OCI-LY7 (cell line): ENCODE results near the gene LATS1. TPM values are rescaled to one million over a fixed set of nuclear protein-coding genes. Genes with fewer than 3 reads are reported as not detected.
A peak's percentile ranks its signal among the peaks of the same experiment; 100 is the strongest.
"Not testable (repeated sequence)": the region's sequence is repeated elsewhere in the genome, so short reads cannot be mapped to it uniquely, and the experiment has no call there.

Source experiments
- BruUV-seq: library from RNA; stranded (reverse); fragments of 400-500 nt; replicated peaks from 2 replicates; lab custom pipeline; 2021; lab: Mats Ljungman, UMichigan
- CTCF ChIA-PET: fragments of 300-600 bp; sonication (Branson Sonifier 250); formaldehyde crosslinking; loops from one replicate; lab custom pipeline; 2022; ENCODE audit warnings: antibody characterized with exemption; ENCODE audit not compliant: unreplicated experiment; lab: Charles Lee
- POLR2A ChIA-PET: fragments of 300-600 bp; sonication (Branson Sonifier 250); formaldehyde crosslinking; loops from one replicate; lab custom pipeline; 2022; ENCODE audit warnings: antibody characterized with exemption; lab: Charles Lee
- DNase-seq: peaks from one replicate; pipeline ENCODE4 v3.0.0-alpha.2; 2015; ENCODE audit warnings: low spot score
- H2AFZ ChIP-seq: fragments of 200-600 bp; sonication (generic), shearing (Covaris generic); 2 replicates; pipeline ENCODE4 v1.6.1; 2014; ENCODE audit warnings: mild to moderate bottlenecking, antibody characterized with exemption, low read length, moderate library complexity
- H3K27ac ChIP-seq: fragments of 200-600 bp; sonication (generic); 2 replicates; pipeline ENCODE4 v1.5.1; 2014; ENCODE audit warnings: mixed run types, low read depth, mild to moderate bottlenecking, moderate library complexity, low read length, inconsistent platforms; ENCODE audit not compliant: poor library complexity, severe bottlenecking
- H3K36me3 ChIP-seq: fragments of 200-600 bp; sonication (generic); 2 replicates; pipeline ENCODE4 v1.6.1; 2014; ENCODE audit warnings: mild to moderate bottlenecking, antibody characterized with exemption, low read length, moderate library complexity, mixed read lengths; ENCODE audit not compliant: insufficient read depth
- H3K4me1 ChIP-seq: fragments of 200-600 bp; sonication (generic); 2 replicates; pipeline ENCODE4 v1.5.1; 2014; ENCODE audit warnings: mild to moderate bottlenecking, low read length; ENCODE audit not compliant: insufficient read depth, poor library complexity, severe bottlenecking
- H3K4me2 ChIP-seq: fragments of 200-600 bp; sonication (generic); 2 replicates; pipeline ENCODE4 v1.6.1; 2014; ENCODE audit warnings: mild to moderate bottlenecking, low read length
- H3K4me3 ChIP-seq: fragments of 200-600 bp; sonication (generic); 2 replicates; pipeline ENCODE4 v1.5.1; 2014; ENCODE audit warnings: mild to moderate bottlenecking, low read depth, low read length; ENCODE audit not compliant: poor library complexity, severe bottlenecking
- H3K79me2 ChIP-seq: fragments of 200-600 bp; sonication (generic); 2 replicates; pipeline ENCODE4 v1.6.1; 2016; ENCODE audit warnings: low read depth, mild to moderate bottlenecking, low read length, moderate library complexity, mixed read lengths; ENCODE audit not compliant: insufficient read depth
- H3K9me2 ChIP-seq: fragments of 200-600 bp; sonication (generic); 2 replicates; pipeline ENCODE4 v1.6.1; 2016; ENCODE audit warnings: mild to moderate bottlenecking, low read length, mixed read lengths; ENCODE audit not compliant: insufficient read depth
- H3K9me3 ChIP-seq: fragments of 200-600 bp; sonication (generic); 2 replicates; pipeline ENCODE4 v1.6.1; 2014; ENCODE audit warnings: mild to moderate bottlenecking, mixed run types, low read length, mixed read lengths
- H4K20me1 ChIP-seq: fragments of 200-600 bp; sonication (generic); 2 replicates; pipeline ENCODE4 v1.6.1; 2014; ENCODE audit warnings: mild to moderate bottlenecking, antibody characterized with exemption, low read length, moderate library complexity, mixed read lengths; ENCODE audit not compliant: insufficient read depth
- CTCF ChIP-seq: fragments of 200-600 bp; sonication (generic); conservative IDR thresholded peaks from 2 replicates; pipeline ENCODE4 v1.5.1; 2014; ENCODE audit warnings: mild to moderate bottlenecking, antibody characterized with exemption, low read length, moderate library complexity, mixed read lengths
- EZH2phosphoT487 ChIP-seq: fragments of 200-600 bp; sonication (generic); IDR thresholded peaks from 2 replicates; pipeline ENCODE4 v1.6.1; 2018; ENCODE audit warnings: low read depth, borderline replicate concordance, mild to moderate bottlenecking, mixed run types, antibody characterized with exemption, low read length, moderate library complexity, mixed read lengths
- intact Hi-C: fragments of 100-400 bp; cut with micrococcal nuclease; formaldehyde crosslinking; loops from one replicate; pipeline ENCODE4 v1.10.0; 2022; ENCODE audit not compliant: unreplicated experiment
- total RNA-seq, 2 experiments: library from RNA; depleted of rRNA in 1 of 2; stranded (reverse); fragments of >200 nt in 1 of 2; shearing (Covaris generic) in 1 of 2; gene quantifications; 2 replicates each; pipeline ENCODE4 v1.2.3, GENCODE V29; 2014 to 2022

LATS1 gene
- total RNA-seq, 2 experiments from 2014 or later: 23.1 to 30.3 TPM

- no peak overlapping the region for H2AFZ ChIP-seq
- POLR2A ChIA-PET: interaction anchor here (0.6 to 2.4 kb wide), 9 partner anchors 11 to 286 kb away, joined by 3 to 11 read pairs (median 3); no protein-coding TSS in a partner anchor
- H3K9me3 ChIP-seq: no peaks in the 10 kb centered on the region
- H4K20me1 ChIP-seq: peaks cover 18% of the 10 kb centered on the region
- CTCF ChIA-PET: no interaction called here
- H3K4me1 ChIP-seq: peaks cover 46% of the 10 kb centered on the region
- intact Hi-C loops: loop anchor here (5.0 kb wide), 1 partner anchor 185 kb away; the partner anchor contains the start of gene GINM1
- H3K4me2 ChIP-seq: peak overlapping the region; percentile 89; the same call in 1 of the 2 replicates
- H3K36me3 ChIP-seq: peaks cover 47% of the 10 kb centered on the region
- BruUV-seq: TSS peak; percentile 24
- no peak for DNase-seq
- H3K27ac ChIP-seq: no peak overlapping the region
- no peak overlapping the region for H3K4me3 ChIP-seq
- TF ChIP-seq EZH2phosphoT487: no peak
- no peak for TF ChIP-seq CTCF
- H3K79me2 ChIP-seq: peaks cover 82% of the 10 kb centered on the region
- no peaks in the 10 kb centered on the region for H3K9me2 ChIP-seq
Observed at GRCh38 chr6:149752600-149753373, 34.9 kb upstream of the LATS1 start.

GRCh38 chr6:149751920-149752319 lies 34.0 kb upstream of the LATS1 start:
- intact Hi-C loops: loop anchor here (5.0 kb wide), 1 partner anchor 185 kb away; the partner anchor contains the start of gene GINM1

GRCh38 chr6:149751239-149751638 lies 33.3 kb upstream of the LATS1 start:
- no peak for DNase-seq
- Histone ChIP-seq H2AFZ (no peak overlapping the region), H3K4me1 (peaks cover 54% of the 10 kb centered on the region), H3K4me3 (peak overlapping the region; percentile 96), H3K9me2 (no peaks in the 10 kb centered on the region), H3K4me2 (peak overlapping the region; percentile 89), H3K36me3 (peaks cover 37% of the 10 kb centered on the region), H3K27ac (no peak overlapping the region), H3K79me2 (peaks cover 67% of the 10 kb centered on the region), H3K9me3 (no peaks in the 10 kb centered on the region), H4K20me1 (peaks cover 18% of the 10 kb centered on the region)
- BruUV-seq: no TSS peak
- POLR2A ChIA-PET: interaction anchor here (1.0 to 1.2 kb wide), 2 partner anchors 10 to 268 kb away, joined by 3 read pairs; no protein-coding TSS in a partner anchor
- TF ChIP-seq CTCF: no peak
- TF ChIP-seq EZH2phosphoT487: no peak
- intact Hi-C loops: loop anchor here (5.0 kb wide), 1 partner anchor 184 kb away; the partner anchor contains the start of gene GINM1
- CTCF ChIA-PET: no interaction called here

More at GRCh38 chr6:149751920-149752319, 34.0 kb upstream of the LATS1 start:
- CTCF ChIA-PET, H3K9me2 ChIP-seq, H3K27ac ChIP-seq, DNase-seq, H3K9me3 ChIP-seq, BruUV-seq, H2AFZ ChIP-seq: not testable (repeated sequence)
- Histone ChIP-seq H3K4me2 (peak overlapping the region; percentile 89), H4K20me1 (peaks cover 18% of the 10 kb centered on the region), H3K4me3 (peak overlapping the region; percentile 96), H3K4me1 (peaks cover 49% of the 10 kb centered on the region), H3K79me2 (peaks cover 73% of the 10 kb centered on the region), H3K36me3 (peaks cover 41% of the 10 kb centered on the region)
- POLR2A ChIA-PET: interaction anchor here (0.6 to 2.4 kb wide), 2 partner anchors 11 to 76 kb away, joined by 3 to 11 read pairs; no protein-coding TSS in a partner anchor
